Activated naive CD4-positive, alpha-beta T cell treated with Interleukin-2 at 50 U/mL for 16 hours (primary cell): ENCODE results near the gene C3orf70.
A peak's percentile ranks its signal among the peaks of the same experiment; 100 is the strongest.

Experiments used
- DNase-seq: peaks from one replicate; pipeline ENCODE4 v3.0.0-alpha.2; 2020

C3orf70 gene

GRCh38 chr3:185152410-185153170 is at the start of gene C3orf70:
C3orf70 (minus strand) TSS chr3:185153060; CDS start chr3:185152823, 237 bp downstream.
- no peak for DNase-seq

- DNase-seq, result no peak
Observed at GRCh38 chr3:185200639-185201038, 47.8 kb upstream of the C3orf70 start.

GRCh38 chr3:185199671-185200070 is 46.8 kb upstream of the C3orf70 start:
- no peak for DNase-seq

- no peak for DNase-seq
Observed at GRCh38 chr3:185199206-185199605, 46.3 kb upstream of the C3orf70 start.

- DNase-seq, result no peak
Observed at GRCh38 chr3:185197068-185197467, 44.2 kb upstream of the C3orf70 start.

- DNase-seq, result no peak
Observed at GRCh38 chr3:185195652-185196051, 42.8 kb upstream of the C3orf70 start.

GRCh38 chr3:185188816-185189215 is 36.0 kb upstream of the C3orf70 start:
- DNase-seq, result no peak

GRCh38 chr3:185187391-185187790 is 34.5 kb upstream of the C3orf70 start:
- DNase-seq, result no peak

GRCh38 chr3:185176750-185177359 is 24.0 kb upstream of the C3orf70 start:
- DNase-seq, result peak; percentile 11

- DNase-seq, result no peak
Observed at GRCh38 chr3:185175370-185175987, 22.6 kb upstream of the C3orf70 start.

- no peak for DNase-seq
Observed at GRCh38 chr3:185172086-185173049, 19.5 kb upstream of the C3orf70 start.

- DNase-seq, result no peak
Observed at GRCh38 chr3:185164428-185165217, 11.8 kb upstream of the C3orf70 start.

GRCh38 chr3:185162634-185163033 is 9.8 kb upstream of the C3orf70 start:
- no peak for DNase-seq

GRCh38 chr3:185161761-185162160 is 8.9 kb upstream of the C3orf70 start:
- DNase-seq, result no peak

GRCh38 chr3:185157347-185157746 is 4.5 kb upstream of the C3orf70 start:
- no peak for DNase-seq

- no peak for DNase-seq
Observed at GRCh38 chr3:185155678-185156077, 2.8 kb upstream of the C3orf70 start.

- DNase-seq, result no peak
Observed at GRCh38 chr3:185153861-185154629, 1.2 kb upstream of the C3orf70 start.

GRCh38 chr3:185153171-185153771 is 411 bp upstream of the C3orf70 start:
- DNase-seq, result no peak

GRCh38 chr3:185151964-185152409 is 873 bp downstream of the C3orf70 start:
- no peak for DNase-seq

- no peak for DNase-seq
Observed at GRCh38 chr3:185151101-185151963, 1.5 kb downstream of the C3orf70 start.
